KOPT-K1 (cell line): Measurements from ENCODE around the gene UQCC2.

Source experiments
- H3K27ac ChIP-seq: fragments of 200-600 bp; sonication (generic); 2 replicates; pipeline ENCODE4 v1.5.1; 2016; ENCODE audit warnings: antibody characterized with exemption, mild to moderate bottlenecking, low read depth, low read length; ENCODE audit not compliant: poor library complexity, severe bottlenecking
- H3K36me3 ChIP-seq: fragments of 200-600 bp; sonication (generic); 2 replicates; pipeline ENCODE4 v1.5.1; 2017; ENCODE audit warnings: antibody characterized with exemption, mild to moderate bottlenecking, low read length, moderate library complexity; ENCODE audit not compliant: insufficient read depth
- H3K9me3 ChIP-seq: fragments of 200-600 bp; sonication (generic); 2 replicates; pipeline ENCODE4 v1.5.1; 2017; ENCODE audit warnings: antibody characterized with exemption, low read length, mild to moderate bottlenecking; ENCODE audit not compliant: insufficient read depth, poor library complexity, severe bottlenecking

UQCC2 gene

DNA sequence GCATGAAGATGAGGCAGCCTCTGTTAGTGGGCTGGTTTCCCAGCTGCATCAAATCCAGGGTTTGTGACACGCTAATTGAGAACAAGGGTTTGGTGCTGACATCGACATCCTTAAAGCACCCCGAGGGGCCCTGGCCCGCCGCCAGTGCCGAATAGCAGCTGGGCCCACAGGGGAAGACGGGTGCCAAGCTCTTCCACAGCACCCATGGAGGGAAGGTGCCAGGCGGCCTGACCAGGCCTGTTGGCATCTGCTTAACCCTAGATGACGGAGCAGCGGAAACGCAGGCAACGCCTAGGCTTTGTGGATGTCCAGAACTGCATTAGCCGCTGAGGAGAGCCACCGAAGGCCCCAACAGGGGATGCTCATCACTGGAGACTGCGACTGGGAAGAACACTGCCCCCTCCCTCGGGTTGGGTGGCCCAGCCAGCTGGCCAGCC is 16.0 kb downstream of the UQCC2 start:
- Histone ChIP-seq H3K27ac (no peak overlapping the region), H3K9me3 (no peaks in the 10 kb centered on the region), H3K36me3 (peaks cover 100% of the 10 kb centered on the region)

DNA sequence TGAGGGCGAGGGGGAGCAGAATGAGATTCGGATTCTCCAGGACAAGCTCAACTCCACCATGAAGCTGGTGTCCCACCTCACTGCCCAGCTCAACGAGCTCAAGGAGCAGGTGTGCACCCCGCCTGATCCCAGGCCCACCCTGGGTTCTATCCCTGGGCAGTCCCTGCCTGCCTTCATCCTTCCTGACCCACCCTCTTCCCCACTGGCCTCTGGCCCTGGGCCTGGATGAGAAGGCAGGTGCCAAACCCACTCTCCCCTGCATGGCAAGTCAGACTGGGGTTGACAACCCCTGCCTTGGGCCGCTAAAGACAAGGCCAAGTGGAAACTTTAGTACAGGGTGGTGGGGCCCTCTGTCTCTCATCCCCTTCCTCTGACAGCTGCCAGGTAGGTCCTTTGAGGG is 16.5 kb downstream of the UQCC2 start:
- H3K27ac ChIP-seq: no peak overlapping the region
- no peaks in the 10 kb centered on the region for H3K9me3 ChIP-seq
- peaks cover 100% of the 10 kb centered on the region for H3K36me3 ChIP-seq

DNA sequence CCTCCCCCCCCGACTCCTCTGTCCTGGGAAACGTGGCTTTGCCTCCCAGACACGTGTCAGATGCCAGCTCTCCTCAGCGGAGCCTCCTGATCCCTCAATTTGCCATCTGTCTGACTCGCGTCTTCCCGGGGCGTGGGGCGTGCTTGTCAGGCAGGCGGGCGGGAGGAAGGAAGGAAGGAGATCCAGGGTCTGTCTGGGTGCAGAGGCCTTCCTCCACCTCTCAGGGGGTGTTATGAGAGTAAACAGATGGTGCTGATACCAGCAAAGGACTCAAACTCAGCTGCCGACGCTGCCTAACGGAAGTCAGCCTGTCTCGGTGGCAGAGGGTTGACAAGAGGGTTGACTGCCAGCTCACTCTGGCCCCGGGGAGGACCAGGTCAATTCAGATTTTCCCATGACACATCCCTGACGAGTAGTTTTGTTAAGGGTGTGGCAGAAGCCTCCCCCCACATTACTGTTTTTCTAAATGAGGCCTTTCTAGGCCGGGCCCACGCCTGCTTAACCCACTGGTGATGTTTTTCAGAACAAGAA is 17.0 kb downstream of the UQCC2 start:
- no peak overlapping the region for H3K27ac ChIP-seq
- H3K9me3 ChIP-seq: no peaks in the 10 kb centered on the region
- peaks cover 100% of the 10 kb centered on the region for H3K36me3 ChIP-seq

DNA sequence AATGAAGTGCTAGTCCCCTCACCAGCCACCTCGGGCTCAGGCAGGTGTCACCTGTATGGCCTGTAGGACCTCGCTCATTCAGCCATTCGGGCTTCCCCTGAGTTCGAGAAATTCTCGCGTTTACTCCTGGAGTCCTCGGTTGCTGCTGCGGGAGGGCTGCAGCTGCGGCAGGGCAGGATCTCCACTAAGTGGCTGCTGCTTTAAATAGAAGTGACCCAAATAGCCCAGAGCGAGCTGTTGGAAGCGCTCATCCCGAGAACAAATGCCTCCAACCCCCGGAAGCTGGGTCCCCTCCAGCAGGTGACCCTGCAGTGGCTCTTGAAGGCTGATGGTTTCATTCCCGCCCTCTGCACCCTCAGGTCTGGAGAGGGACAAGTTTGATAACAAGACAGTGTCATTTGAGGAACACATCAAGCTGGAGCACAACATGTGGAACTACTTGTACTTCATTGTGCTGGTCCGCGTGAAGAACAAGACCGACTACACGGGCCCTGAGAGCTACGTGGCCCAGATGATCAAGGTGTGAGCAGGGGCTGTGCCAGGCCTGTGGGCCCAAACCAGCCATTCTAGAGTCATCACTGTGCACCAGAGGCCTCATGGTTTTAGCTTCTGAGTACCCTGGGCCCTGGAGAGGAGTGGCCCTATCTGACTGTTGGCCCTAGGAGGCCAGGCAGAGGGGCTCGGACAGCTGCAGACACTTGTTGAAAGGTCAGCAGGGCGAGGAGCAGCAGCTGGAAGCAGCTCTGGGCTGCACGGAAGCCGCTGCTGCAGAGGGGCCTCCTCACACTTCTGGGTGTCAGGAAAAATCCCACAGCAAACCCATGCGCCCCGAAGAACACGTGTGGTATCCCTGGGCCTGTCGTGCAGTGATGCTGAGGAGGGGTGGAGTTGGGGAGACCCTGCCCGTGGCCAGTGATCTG is 18.1 kb downstream of the UQCC2 start:
- no peak overlapping the region for H3K27ac ChIP-seq
- no peaks in the 10 kb centered on the region for H3K9me3 ChIP-seq
- H3K36me3 ChIP-seq: peaks cover 100% of the 10 kb centered on the region

DNA sequence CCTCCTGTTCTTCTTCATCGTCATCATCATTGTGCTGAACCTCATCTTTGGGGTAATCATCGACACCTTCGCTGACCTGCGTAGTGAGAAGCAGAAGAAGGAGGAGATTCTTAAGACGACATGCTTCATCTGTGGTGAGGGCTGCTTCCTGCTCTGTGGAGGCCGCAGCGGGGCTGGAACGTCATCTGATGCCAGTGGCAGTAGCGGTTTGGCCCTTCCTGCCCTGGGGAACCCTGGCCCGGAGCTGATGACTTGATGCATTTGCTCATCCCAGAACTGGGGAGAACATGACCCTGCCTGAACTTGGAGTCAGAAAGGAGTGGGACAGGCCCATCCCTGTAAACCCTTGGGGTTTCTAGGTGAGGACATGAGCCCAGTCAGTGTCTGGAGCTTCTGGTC is 18.7 kb downstream of the UQCC2 start:
- Histone ChIP-seq H3K27ac (no peak overlapping the region), H3K9me3 (no peaks in the 10 kb centered on the region), H3K36me3 (peaks cover 99% of the 10 kb centered on the region)

DNA sequence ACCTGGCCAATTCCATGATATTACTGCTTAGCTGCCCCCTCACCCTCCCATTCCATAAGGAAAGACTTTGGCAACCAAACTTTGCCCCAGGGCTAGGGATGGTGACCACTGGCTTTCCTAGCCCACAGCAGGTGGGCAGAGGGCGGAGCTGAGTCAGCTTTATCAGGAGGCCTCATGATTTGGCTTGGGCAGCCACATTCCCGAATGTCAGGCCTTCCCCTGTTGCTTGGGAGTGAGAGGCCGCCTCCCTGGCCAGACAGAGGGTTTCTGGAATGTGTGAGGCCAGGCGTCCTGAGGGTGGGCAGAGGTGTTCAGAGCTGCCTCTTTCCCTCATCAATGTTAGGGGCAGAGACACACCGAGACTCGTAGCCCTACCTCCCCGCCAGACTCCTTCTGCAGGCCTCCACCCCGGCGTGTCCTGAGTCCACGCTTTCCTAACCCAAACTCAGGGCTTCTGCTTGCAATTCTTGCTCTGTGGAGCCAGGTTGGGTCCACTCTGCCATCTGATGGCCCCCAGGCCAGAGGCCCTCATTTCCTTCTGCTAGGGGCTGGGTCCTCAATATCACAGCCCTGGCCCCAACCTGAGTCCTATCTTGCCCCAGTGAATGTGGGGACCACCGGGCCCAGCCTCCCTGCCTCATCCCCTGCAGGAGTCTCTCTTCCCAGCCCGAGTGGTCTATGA is 19.3 kb downstream of the UQCC2 start:
- Histone ChIP-seq H3K9me3 (no peaks in the 10 kb centered on the region), H3K27ac (no peak overlapping the region), H3K36me3 (peaks cover 99% of the 10 kb centered on the region)

DNA sequence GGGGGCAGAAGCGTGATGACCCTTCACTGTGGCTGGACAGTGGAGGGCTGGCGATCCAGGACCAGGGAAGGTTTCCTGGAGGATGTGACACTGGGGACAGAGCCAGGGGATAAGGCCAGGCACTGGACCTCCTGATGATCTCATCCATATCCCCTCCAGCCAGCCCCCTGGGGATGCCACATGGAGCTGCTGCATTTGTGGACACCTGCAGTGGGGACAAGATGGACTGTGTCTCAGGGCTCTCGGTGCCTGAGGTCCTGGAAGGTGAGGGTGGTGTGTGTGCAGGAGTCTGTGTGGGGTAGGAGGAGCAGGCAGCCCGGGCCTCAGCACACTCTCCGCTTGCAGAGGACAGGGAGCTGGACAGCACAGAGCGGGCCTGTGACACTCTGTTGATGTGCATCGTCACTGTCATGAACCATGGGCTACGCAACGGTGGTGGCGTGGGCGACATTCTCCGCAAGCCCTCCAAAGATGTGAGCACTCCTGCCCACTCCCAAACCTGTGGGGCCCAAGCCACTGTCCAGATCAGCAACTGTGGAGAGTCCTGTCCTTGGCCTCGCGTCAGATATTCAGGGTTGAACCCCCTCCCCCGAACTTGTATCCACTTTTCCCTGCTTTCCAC is 19.9 kb downstream of the UQCC2 start:
- peaks cover 99% of the 10 kb centered on the region for H3K36me3 ChIP-seq
- no peak overlapping the region for H3K27ac ChIP-seq
- H3K9me3 ChIP-seq: no peaks in the 10 kb centered on the region

DNA sequence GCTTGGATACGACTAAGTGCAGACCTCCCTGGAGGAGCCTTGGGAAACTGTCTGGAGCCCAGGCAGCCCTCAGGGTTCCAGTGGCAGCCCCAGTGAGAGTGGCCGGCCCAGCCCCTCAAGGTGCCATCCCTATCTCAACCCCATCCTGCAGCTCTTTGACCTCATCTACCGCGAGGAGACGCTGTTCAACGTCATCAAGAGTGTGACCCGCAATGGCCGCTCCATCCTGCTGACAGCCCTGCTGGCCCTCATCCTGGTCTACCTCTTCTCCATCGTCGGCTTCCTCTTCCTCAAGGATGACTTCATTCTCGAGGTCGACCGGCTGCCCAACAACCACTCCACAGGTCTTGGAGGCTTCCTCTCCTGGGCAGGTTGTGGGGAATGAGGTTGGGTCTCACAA is 20.7 kb downstream of the UQCC2 start:
- H3K9me3 ChIP-seq: no peaks in the 10 kb centered on the region
- H3K36me3 ChIP-seq: peaks cover 99% of the 10 kb centered on the region
- H3K27ac ChIP-seq: no peak overlapping the region

DNA sequence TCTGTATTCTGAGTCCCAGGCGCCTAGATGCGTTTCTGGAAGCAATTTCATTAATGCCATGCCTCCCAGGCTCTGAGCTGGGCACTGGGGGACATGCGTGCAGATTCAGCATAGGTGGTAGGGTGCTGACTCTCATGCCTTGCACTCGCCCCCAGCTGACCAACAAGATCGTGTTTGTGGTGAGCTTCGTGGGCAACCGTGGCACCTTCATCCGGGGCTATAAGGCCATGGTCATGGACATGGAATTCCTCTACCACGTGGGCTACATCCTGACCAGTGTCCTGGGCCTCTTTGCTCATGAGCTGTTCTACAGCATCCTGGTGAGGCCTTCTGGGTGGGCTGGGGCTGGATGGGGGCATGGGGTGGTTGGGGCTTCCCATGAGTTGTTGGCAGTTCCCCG is 21.6 kb downstream of the UQCC2 start:
- peaks cover 99% of the 10 kb centered on the region for H3K36me3 ChIP-seq
- H3K27ac ChIP-seq: no peak overlapping the region
- H3K9me3 ChIP-seq: no peaks in the 10 kb centered on the region

DNA sequence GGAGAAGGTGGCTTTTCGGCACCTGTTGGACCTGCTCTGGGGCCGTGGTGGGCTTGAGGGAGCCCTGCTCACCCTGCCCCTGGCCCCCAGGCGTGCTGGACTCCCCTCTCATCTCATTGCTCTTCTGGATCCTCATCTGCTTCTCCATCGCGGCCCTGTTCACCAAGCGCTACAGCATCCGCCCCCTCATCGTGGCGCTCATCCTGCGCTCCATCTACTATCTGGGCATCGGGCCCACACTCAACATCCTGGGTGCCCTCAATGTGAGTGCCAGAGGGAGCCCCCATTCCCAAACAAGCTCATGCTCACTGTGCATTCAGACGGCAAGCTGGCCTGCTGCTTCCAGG is 22.4 kb downstream of the UQCC2 start:
- Histone ChIP-seq H3K9me3 (no peaks in the 10 kb centered on the region), H3K36me3 (peaks cover 99% of the 10 kb centered on the region), H3K27ac (no peak overlapping the region)

DNA sequence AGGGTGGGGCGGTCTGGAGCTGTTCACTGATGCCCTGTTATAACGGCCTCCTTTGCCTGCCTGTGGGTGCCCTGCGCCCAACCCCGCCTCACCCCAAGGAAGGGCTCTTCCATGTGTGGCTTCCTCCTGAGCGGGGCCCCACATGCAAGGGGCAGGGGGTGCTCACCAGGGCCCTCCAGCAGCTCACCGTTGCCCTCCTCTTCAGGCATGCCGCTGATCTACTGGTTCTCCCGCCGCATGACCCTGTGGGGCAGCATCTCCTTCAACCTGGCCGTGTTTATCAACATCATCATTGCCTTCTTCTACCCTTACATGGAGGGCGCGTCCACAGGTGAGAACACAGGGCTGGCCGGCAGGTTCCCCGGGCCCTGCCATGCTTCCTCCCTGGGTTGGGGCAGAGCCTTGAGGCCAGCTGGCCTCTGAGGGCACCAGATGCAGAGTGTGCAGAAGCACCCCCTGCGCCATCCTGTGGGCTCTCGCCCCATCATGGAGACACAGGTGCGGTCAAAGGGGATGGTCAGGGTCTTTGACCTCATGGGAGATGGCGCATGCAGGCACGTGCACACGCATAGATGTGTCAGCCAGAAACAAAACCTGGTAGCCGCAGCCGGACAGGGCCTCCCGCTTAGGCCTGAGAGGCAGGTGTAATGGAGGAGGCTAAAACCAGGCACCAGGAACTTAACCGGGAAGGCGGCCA is 22.9 kb downstream of the UQCC2 start:
- Histone ChIP-seq H3K27ac (no peak overlapping the region), H3K36me3 (peaks cover 99% of the 10 kb centered on the region), H3K9me3 (no peaks in the 10 kb centered on the region)

DNA sequence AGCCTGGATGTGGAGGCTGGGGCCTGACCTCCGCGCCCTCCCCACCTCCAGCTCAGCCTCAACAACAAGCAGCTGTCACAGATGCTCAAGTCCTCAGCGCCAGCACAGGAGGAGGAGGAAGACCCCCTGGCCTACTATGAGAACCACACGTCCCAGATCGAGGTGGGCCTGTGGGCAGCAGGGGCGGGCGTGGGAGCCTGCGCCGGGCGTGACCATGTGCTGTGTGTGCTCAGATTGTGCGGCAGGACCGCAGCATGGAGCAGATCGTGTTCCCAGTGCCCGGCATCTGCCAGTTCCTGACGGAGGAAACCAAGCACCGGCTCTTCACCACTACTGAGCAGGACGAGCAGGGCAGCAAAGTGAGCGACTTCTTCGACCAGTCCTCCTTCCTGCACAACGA is 23.5 kb downstream of the UQCC2 start:
- no peak overlapping the region for H3K27ac ChIP-seq
- H3K36me3 ChIP-seq: peaks cover 99% of the 10 kb centered on the region
- no peaks in the 10 kb centered on the region for H3K9me3 ChIP-seq

DNA sequence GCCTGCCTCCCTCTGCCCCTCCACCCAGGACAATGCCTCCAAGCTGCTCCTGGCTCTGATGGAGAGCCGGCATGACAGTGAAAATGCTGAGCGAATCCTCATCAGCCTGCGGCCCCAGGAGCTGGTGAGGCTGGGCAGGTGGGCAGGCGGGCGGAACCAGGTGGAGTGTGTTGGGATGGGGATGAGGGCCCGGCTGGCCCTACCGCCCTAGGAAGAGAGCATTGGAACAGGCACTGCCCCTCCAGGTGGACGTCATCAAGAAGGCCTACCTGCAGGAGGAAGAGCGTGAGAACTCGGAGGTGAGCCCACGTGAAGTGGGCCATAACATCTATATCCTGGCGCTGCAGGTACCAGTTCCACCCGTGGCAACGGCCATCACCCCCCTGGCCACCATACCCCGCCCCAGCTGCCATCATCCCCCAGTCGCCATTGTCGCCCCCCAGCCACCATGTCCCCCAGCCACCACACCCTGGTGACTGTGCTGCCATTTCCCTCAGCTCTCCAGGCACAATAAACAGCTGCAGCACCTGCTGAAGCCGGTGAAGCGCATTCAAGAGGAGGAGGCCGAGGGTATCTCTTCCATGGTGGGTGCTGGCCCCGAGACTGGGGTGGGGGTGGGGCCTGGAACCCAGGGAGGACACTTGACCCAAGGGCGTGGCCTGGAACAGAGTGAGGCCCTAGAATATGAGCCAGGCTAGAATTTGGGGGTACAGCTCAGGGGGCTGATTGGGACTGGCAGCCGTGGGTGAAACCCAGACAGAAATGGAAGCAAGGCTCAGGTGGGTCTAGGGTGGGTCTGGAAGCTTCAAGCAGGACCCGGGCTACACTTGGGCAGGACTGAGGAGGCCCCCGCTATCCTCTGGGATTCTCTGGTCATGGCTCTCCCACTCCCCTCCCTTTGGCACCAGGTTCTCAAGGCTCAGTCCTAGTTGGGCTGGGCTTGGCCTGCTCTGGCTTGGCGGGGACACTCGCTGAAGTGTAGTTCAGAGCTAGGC is 24.2 kb downstream of the UQCC2 start:
- no peaks in the 10 kb centered on the region for H3K9me3 ChIP-seq
- H3K36me3 ChIP-seq: peaks cover 99% of the 10 kb centered on the region
- H3K27ac ChIP-seq: no peak overlapping the region
